Measurements from ENCODE around the gene MRPL49.

Gene MRPL49

DNA sequence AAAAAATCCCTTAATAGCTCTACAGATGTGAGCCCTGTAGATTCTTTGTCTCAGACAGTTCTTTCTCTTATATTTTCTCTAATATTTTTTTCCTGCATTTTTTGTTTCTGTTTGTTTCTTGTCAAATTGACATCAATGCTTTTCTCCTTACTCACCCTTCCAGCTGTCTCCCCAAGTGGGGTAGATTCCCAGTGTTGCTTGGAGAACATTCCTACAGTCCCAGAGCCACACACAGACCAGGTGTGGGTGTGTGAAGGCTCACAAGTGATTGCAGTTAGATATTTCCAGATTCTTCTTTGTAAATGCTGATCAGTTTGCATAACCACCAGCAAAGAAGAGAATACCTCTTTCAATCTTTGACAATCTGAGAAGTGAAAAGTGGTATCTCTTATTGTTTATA lies 18.6 kb upstream of the MRPL49 start:
- no peak for FAIRE-seq

DNA sequence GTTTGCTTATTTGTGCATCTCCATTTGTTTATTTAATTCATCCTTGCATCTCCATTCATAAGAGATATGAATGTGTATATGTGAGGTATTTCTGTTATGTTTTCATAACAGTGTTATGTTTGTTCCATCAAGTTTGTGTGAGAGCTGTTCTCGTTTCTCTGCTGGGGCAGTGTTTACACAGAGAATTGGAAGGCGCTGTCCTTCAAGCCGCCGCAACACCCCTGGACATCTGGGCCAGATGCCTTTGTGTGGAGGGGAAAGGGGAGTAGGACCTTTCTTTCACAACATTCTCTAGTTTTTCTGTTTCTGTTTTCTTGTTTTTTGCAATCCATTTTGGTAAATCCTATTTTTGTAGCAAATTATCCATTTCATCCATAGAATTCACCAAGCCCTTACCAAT lies 17.5 kb upstream of the MRPL49 start:
- FAIRE-seq: no peak

DNA sequence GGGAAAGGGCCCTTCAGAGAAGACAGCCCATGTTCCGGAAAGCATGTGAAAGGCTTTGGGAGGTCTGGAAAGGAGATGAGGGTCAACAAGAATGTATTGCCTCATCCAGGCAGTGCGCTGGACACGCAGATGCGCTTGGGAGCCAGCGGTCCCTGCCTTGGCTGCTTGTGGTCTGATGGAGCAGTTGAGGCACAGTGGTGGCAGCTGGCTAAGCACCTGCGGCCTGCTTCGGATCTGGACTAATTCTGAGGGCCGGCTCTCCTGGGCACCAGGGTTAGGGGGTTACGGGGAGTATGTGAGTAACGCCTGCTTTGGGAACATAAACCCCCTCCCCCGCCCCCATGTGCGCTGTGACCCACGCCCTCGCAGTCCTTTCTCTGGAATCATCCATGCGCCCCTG lies 15.0 kb upstream of the MRPL49 start:
- FAIRE-seq: no peak

DNA sequence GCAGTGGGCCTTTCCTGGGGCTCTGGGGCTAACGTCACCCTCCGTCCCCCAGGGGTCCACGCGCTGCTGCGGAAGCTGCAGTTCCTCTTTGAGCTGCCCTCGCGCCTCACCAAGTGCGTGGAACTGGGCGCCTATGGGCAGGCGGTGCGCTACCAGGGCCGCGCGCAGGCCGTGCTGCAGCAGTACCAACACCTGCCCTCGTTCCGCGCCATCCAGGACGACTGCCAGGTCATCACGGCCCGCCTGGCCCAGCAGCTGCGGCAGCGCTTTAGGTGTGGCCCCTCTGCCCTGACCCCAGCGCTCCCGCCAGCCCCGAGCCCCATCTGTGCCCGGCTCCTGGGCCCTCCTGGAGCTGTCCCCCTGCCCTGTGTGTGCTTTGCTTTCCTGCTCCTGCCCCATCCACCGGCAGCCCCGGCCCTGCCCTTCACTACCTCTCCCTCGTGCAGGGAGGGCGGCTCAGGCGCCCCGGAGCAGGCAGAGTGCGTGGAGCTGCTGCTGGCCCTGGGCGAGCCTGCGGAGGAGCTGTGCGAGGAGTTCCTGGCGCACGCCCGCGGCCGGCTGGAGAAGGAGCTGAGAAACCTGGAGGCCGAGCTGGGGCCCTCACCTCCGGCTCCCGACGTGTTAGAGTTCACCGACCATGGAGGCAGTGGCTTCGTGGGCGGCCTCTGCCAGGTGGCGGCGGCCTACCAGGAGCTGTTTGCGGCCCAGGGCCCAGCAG lies 14.2 kb upstream of the MRPL49 start:
- FAIRE-seq: no peak

DNA sequence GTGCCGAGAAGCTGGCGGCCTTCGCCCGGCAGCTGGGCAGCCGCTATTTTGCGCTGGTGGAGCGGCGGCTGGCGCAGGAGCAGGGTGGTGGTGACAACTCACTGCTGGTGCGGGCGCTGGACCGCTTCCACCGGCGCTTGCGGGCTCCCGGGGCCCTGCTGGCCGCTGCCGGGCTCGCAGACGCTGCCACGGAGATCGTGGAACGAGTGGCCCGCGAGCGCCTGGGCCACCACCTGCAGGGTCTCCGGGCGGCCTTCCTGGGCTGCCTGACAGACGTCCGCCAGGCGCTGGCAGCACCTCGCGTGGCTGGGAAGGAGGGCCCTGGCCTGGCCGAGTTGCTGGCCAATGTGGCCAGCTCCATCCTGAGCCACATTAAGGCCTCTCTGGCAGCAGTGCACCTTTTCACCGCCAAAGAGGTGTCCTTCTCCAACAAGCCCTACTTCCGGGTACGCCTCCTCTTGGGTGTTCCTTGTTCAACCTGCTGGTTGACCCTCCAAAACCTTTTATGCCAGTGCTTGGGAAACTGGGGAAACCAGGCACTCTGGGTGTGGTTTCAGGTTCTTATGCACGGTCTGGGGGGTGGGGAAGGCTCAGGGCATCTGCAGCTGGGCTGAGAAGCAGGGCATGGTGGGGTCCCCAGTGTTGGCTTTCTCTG lies 13.5 kb upstream of the MRPL49 start:
- no peak for FAIRE-seq

DNA sequence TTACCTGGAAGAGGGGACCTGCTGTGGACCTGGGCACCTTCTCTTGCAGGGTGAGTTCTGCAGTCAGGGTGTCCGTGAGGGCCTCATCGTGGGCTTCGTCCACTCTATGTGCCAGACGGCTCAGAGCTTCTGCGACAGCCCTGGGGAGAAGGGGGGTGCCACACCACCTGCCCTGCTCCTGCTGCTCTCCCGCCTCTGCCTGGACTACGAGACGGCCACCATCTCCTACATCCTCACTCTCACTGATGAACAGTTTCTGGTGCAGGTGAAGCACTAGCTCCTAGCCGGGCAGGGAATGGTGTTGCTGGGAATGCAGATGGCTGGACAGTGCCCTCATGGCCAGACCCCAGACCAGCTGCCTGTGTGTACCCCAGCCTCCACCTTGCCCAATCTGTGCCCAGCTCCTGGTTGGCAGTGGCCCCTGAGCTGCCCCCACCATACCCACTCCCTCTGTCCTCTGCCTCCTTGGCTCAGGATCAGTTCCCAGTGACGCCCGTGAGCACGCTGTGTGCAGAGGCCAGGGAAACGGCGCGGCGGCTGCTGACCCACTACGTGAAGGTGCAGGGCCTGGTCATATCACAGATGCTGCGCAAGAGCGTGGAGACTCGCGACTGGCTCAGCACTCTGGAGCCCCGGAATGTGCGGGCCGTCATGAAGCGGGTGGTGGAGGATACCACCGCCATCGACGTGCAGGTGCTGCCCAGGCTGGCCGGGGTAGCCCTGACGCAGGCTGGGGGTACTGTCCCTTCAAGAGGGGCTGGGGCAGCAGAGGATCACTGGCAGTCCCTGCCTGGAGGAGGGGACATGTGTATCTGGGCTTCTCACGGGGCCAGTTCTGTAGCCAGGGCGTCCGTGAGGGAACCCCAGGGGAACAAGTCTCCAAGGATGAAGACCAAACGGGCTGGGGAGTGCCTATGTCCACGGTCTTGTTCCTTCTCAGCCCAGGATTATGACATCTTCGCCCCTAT lies 12.6 kb upstream of the MRPL49 start:
- no peak for FAIRE-seq

DNA sequence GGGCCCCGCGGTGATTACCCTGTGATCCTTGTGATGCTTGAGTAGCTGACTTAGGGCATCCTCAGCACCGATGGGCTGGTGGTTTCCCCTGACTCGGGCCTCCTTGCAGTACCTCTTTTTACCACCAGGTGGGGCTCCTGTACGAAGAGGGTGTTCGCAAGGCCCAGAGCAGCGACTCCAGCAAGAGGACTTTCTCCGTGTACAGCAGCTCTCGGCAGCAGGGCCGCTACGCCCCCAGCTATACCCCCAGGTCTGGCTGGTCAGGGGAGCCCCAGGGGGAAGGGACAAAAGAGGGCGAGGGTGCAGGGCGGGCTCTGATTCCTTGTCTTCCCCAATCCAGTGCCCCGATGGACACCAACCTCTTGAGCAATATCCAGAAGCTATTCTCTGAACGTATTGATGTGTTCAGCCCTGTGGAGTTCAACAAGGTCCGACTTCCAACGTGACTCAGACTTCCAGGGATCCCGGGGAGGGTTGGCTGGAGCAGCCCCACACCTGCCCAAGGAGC lies 11.7 kb upstream of the MRPL49 start:
- FAIRE-seq: no peak

DNA sequence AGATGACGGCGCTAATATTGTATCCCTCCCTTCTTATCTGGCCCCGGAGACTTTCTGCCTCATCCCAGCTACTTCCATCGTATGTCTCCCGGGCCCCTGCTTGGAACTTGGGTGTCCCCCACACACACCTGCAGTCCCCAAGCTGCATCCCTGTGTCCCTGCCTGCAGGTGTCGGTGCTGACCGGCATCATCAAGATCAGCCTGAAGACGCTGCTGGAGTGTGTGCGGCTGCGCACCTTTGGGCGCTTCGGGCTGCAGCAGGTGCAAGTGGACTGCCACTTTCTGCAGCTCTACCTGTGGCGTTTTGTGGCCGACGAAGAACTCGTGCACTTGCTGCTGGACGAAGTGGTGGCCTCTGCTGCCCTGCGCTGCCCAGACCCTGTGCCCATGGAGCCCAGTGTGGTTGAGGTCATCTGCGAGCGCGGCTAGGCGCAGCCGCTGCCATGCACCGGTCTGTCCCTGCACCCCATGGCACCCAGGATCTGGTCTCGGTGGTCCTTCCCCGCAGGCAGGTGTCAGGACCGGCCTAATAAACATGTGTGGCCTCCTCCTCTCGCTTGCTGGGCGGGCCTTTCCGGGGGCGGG lies 10.9 kb upstream of the MRPL49 start:
- FAIRE-seq: no peak

DNA sequence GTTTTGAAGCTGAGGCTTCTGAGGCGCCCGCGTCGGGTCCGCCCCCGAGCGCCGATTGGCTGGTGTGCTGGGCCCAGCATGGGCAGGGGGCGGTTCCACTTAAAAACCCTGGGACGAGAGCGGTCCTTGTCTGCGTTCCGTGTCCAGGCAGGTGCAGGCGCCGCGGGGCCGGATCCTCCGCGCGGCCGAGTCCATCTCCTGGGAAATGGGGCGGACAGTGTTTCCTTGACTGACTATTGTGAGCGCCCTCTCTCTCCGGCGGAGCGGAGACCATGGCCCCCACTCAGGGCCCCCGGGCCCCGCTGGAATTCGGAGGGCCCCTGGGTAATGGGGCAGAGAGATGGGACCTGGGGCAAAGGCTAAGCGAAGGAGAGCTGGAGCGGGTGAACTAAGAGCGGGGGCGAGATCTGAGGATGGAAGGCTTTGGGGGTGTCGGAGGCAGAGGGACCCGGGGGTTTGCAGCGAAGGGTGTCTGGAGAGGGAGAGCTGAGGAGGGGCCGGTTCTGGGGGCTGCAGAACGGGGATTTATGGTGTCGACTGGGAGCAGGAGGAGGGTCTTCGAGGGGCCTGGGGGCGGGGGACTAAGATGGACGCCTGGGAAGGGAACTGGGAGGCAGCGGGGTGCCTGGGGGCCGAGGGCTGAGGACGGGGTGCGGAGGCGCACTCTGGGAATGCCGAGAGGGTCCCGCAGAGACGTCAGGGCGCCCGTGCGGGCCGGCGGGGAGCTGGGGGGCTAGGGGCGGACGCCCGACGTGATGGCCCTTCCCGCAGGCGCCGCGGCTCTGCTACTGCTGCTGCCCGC lies 10.2 kb upstream of the MRPL49 start, which contains the start of gene TM7SF2:
Gene TM7SF2 (plus strand): TSS at position 129 of the 802 bp plus-strand sequence. CDS start 144 bp downstream, at position 273.
- no peak for FAIRE-seq

DNA sequence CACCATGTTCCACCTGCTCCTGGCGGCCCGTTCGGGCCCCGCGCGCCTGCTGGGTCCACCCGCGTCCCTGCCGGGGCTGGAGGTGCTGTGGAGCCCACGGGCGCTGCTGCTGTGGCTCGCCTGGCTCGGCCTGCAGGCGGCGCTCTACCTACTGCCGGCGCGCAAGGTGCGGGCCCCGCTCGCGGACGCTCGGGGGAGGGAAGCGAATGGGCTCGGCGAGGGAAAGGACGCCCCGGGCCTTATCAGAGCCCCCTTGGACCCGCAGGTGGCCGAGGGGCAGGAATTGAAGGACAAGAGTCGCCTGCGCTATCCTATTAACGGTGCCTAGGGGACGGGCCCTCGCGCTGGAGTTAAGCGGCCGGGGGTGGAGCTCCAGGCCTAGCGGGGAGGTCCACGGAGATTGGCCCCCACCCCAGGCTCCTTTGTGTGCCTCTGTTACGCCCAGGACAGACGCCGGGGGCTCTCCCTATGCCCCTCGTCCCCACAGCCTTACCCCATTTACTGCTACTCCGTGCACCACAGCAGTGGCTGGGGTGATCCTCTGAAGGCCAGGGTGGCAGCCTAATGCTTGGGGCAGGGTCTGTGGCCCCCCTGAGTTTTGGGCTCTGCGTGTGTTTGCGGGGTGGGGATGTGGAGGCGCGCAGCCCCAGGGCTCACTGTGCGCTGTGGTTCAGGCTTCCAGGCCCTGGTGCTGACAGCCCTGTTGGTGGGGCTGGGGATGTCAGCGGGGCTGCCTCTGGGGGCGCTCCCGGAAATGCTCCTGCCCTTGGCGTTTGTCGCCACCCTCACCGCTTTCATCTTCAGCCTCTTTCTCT lies 9.4 kb upstream of the MRPL49 start:
- FAIRE-seq: no peak

DNA sequence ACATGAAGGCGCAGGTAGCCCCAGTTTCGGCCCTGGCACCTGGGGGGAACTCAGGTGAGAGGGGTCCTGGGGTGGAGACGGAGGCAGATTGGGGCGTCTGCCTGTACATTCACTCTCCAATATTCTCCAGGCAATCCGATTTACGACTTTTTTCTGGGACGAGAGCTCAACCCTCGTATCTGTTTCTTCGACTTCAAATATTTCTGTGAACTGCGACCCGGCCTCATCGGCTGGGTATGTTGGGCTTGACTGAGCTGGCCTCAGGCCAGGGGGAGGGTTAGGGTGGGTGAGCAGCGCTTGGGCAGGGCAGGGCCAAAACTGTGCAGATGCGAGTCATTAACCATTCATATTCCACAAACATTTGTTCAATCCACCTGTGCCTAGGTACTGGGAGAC lies 8.8 kb upstream of the MRPL49 start:
- FAIRE-seq: no peak

DNA sequence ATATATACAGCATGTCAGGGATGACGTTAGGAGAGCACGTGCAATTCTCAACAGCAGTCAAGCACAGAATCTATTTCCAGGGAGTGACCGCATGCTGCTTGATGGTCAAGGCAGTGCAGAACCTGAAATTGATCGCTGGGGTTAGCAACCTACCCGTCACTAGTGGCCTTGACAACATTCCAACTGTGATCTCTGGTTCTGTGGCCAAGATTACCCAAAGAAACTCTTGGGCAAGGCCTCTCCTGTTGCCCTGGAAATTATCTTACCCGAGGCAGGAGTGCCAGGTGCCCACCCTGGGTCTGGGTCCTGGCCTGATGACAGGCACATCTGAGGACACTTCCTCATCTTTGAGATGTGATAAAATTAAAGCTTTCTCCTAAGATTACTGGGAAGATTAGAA lies 8.3 kb upstream of the MRPL49 start:
- FAIRE-seq: no peak

DNA sequence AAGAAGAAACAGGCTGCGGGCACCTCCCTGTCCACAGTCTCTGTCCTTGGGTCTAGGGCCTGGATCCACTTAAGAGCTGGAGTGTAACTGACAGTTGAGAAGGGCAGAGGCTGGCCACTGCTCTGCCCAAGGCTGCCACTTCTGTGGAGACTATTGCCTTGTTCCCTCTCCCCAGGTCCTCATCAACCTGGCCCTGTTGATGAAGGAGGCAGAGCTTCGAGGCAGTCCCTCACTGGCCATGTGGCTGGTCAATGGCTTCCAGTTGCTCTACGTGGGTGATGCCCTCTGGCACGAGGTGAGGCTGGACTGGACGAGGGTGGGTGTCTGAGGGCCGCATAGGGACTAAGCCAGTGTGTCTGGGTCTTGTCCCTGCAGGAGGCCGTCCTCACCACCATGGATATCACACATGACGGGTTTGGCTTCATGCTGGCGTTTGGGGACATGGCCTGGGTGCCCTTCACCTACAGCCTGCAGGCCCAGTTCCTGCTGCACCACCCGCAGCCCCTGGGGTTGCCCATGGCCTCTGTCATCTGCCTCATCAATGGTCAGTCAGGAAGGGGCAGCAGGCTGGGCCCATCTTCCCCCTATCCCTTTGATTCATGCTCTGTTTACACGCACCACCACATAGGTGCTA lies 7.5 kb upstream of the MRPL49 start:
- FAIRE-seq: no peak

DNA sequence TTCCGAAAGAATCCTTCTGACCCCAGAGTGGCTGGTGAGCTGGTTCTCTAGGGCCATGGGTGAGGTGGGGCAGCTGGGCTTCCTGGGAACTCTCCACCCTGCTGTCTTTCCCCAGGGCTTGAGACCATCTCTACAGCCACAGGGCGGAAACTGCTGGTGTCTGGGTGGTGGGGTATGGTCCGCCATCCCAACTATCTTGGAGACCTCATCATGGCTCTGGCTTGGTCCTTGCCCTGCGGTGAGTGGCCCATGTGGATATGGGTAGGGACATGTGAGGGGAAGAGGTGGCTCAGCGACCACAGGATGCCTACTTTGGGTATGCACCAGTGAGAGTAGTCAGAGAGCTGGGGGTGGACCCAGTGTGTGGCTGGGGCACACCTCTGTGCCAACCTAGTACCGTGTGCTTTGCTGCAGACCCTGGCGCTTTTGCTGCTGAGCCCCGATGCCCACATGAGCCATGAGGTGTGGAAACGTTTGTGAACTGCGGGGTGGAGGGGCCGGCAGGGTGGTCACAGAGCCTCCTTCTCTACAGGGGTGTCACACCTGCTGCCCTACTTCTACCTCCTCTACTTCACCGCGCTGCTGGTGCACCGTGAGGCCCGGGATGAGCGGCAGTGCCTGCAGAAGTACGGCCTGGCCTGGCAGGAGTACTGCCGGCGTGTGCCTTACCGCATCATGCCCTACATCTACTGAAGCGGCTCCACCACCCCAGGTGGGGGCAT lies 6.6 kb upstream of the MRPL49 start:
- no peak for FAIRE-seq

DNA sequence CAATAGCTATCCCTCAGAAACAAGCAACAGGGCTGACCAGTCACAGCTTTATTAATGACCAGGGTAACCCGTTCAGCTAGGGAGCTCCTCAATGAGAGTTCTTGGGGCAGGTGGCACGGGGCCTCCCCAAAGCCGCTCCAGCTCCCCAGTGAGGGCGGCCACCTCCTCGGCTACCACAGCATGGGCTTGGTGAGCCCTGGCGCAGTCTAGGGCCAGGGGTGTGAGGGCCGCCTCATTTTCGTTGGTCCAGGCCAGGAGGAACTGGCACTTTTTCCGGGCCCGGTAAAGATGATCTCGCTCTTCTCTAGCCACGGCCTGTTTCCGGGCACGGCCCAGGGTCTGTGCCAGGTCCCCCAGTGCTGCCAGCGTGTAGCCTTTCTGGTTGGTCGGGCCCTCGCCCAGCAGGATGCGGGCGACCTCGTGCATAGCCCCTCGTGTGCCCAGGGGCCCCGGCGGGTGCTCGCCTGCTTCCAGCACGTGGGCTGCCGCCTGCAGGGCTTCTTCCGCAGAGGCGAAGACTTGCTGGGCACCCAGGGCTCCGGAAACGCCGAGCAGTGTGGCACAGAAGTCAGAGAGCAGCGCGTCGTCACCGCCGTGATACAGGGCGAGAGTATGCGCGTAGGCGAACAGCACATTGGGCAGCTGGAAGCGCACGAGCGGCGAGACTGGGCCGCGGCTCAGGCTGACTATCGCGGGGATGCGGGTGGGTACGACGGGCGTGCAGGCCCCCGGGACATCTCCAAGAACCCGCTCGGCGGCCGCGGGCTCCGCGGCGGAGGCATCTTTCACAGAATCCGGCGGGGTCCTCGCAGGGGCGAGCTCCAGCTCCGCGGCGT lies 5.5 kb upstream of the MRPL49 start:
- no peak for FAIRE-seq

DNA sequence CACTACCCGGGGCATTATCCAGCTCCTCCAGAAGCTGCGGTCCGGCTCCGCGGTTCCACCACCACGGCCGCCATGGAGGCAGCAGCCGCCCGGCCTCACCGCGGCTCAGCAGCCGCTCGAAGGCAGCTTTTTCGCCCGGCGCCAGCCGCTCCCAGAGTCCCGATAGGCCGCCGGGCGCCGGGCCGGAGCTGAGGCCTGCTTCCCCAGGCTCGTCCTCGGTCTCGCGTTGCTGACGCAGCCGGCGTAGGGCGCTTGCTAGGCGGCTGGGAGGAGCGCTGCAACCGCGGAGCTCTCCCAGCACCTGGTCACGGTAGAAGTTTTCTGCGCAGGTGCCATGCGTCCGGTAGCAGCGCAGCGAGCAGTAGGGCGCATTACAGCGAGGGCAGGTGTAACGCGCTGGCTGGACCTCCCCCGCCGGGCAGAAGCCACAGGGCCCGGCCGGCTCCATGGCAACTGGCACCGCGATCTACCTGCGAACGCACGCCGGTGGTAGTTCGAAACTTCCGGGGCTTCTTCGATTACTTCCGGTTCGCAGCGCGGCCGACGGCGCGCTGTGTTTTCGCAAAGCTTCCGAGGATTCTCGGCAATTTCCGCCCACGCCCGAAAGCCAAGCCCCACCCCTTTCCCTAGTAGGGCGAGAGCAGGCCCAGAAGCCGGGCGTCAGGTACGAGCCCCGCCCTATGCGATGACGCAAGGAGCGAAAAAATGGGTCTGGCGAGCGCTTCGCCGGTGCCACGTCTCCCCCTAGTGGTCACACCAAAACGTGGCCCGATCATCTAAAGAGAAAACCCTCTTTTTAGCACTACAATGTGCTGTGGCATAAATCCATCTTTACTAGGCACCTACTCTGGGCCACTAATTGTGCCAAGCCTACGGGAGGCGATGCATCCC lies 4.7 kb upstream of the MRPL49 start, which contains the start of gene ZNHIT2:
Gene ZNHIT2 (minus strand): TSS at position 496 of the 891 bp plus-strand sequence. CDS start 48 bp downstream, at position 448.
- FAIRE-seq: peak; percentile 99

DNA sequence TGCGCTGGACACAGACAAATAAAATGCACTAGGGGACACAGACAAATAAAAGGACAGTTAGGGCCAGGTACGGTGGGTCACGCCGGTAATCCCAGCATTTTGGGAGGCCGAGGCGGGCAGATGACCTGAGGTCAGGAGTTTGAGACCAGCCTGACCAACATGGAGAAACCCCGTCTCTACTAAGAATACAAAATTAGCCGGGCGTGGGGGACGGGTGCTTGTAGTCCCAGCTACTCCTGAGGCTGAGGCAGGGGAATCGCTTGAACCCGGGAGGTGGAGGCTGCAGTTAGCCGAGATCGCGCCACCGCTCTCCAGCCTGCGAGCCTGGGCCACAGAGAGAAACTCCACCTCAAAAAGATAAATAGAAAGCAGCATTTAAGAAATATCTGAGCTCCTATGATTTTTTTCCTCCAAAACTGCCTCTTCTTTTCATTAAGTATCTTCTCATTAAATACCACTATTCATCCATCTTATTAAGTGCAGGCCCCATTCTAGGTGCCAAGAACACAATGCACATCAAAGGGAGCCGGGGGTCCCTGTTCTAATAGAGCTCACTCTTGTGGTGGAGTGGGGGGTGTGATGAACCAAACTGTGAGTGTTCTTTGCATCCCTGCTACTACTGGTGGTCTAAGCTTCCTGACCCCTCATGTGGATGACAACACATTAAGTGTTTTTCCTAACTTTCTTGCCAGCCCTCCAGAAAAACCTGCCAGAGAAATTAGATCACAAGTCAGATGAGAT lies 3.9 kb upstream of the MRPL49 start:
- no peak for FAIRE-seq
